ENCODE measurements around the gene LRRC8A.
"Not testable (repeated sequence)": the region's sequence is repeated elsewhere in the genome, so short reads cannot be mapped to it uniquely, and the experiment has no call there.

The LRRC8A gene

DNA sequence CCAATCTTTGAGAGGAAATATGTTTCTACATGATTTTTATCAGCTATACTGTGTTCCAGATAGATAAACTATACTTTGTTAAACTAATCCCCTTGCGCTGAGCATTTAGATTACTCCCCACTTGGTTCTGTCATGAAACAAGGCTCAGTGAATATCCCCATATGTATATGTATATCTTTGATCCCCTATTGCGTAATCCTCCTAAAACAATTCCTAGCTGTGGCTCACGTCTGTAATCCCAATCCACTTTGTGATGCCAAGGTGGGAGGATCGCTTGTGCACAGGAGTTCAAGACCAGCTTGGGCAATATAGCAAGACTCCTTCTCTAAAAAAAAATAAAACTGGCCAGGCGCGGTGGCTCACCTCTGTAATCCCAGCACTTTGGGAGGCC is 41.6 kb downstream of the LRRC8A start:
- DNase-seq, result no peak

DNA sequence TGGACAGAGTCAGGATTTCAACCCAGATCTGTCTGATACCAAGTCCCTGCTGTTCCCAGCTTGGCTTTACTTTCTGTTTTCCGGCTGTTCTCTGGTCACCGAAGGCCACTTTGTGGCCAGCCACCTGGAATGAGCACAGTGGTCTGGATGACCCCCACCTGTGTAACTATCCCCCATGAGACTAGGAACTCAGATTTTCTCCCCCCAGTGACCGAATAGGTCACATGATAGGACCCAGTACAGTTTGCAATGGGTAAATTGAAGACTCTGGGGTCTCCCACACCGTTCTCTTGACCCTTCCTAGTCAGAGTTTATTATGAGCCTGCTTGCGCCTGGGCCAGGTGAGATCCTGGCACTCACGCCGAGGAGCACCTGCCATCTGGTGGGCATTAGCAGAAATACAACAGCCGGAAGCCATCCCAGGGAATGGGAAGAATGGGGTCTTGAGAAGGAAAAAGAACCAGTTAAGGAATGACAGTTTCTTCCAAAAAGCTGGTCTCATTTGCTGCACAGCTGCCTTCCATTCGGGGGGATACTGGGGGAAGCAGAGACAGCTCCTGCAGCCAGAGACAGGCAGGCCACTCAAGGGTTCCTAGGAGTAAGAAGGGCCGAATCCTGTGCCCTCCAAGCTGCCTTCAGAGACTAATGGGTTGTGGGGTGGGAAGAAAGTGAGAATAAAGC is 45.9 kb downstream of the LRRC8A start:
- DNase-seq, result peak; percentile 0

DNA sequence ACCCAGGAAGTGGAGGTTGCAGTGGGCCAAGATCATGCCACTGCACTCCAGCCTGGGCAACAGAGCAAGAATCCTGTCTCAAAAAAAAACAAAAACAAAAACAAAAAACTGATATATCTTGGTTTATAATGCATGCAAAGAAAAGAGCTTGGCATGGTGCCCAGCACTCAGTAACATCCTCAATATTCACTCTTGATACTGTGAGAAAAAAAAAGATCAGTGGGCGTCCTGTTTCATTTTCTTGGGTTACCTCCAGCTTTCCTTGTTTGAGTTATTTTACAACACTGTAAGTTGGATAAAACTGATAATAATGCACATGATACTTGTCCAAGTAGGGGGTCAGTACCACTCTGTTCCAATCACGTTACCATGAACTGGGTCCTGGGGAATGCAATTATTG is 46.7 kb downstream of the LRRC8A start:
- no peak for DNase-seq

DNA sequence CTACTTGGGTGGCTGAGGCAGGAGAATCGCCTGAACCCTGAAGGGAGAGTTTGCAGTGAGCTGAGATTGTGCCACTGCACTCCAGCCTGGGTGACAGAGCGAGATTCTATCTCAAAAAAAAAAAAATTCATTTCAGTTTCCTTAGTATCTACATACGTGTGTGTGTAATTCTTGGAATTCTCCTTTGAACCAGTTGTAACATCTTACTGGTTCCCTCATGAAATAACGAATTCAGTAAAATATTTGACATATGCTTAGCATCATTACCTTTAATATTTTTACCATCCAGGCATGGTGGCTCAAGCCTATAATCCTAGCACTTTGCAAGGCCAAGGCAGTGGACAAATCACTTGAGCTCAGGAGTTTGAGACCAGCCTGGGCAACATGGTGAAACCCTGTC is 47.6 kb downstream of the LRRC8A start:
- no peak for DNase-seq

DNA sequence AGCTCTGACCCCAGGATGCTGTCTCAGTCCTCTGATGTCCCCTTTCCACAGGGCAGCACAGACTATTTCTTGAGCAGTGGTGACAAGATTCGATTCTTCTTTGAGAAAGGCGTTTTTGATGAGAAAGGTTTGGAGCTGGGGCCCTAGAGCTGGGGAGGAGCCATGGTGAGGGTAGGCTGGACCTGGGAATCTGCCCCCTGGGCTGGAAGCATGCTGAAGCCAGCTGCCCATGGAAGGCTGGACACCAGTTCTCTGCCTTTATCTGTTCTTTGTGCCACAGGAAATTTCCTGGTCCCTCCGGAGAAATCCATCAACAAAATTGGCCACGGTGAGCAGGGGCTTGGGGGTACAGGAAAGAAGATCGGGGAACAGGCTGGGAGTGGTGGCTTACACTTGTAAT is 51.8 kb downstream of the LRRC8A start:
- DNase-seq, result no peak

DNA sequence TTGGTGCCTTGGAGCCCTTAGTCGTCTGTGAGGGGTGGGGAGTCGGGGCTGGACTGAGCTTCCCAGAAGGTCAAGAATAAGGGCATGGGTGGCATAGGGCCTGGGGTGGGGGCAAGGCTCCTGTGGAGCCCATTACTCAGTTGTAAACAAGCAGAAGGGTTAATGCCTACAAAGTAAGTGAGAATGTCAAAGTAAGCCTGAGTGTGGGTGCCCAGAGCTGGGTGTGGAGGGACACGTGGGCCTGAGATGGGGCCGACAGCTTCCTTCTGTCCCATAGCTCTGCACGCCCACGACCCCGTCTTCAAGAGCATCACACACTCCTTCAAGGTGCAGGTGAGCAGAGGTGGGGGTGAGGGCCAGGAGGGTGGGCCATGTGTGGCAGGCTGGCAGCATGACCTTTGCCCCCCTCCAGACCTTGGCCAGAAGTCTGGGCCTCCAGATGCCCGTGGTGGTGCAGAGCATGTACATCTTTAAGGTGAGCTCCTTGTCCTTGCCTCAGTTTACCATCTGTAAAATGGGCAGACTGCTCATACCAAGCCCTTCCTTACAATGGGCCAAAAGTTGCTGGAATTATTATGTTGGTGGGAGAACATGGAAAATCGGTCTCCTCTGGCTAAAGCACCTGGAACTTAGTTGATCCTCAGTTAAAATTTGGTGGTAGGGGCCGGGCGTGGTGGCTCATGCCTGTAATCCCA is 54.4 kb downstream of the LRRC8A start:
- DNase-seq, result no peak

DNA sequence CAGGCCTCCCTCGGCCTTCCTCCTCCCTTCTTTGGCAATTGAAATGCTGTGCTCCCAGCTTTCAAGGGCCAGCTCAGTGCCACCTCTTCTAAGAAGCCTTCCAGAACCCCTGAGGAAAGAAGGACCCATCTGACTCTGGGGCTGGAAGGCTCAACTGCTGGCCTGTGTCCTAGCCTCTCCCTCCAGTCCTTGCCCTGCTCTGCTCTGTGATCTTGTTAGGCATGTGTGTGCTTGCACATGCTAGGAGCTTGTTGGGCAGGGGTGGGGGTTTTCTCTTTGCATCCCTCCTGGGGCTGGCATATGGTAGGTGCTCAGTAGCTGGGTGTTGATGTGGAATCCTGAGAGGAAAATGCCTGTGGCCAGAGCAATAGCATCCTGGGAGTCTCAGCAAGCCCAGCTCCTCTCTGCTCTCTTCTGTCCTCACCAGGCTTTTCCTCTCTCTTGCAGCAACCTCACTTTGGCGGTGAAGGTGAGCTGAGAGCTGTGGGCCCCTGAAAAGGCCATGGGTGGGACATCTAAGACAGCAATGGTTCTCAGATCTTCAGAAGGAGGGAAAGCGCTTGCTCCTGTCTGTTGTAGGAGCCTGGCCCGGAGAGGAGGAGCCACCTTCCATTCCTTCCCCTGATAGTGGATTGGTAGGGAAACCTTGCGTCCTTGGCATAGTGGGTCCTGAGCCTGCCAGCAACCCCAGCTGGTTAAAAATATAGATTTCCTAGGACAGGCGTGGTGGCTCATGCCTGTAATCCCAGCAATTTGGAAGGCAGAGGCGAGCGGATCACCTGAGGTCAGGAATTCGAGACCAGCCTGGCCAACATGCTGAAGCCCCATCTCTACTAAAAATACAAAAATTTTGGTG is 55.6 kb downstream of the LRRC8A start:
- no peak for DNase-seq

DNA sequence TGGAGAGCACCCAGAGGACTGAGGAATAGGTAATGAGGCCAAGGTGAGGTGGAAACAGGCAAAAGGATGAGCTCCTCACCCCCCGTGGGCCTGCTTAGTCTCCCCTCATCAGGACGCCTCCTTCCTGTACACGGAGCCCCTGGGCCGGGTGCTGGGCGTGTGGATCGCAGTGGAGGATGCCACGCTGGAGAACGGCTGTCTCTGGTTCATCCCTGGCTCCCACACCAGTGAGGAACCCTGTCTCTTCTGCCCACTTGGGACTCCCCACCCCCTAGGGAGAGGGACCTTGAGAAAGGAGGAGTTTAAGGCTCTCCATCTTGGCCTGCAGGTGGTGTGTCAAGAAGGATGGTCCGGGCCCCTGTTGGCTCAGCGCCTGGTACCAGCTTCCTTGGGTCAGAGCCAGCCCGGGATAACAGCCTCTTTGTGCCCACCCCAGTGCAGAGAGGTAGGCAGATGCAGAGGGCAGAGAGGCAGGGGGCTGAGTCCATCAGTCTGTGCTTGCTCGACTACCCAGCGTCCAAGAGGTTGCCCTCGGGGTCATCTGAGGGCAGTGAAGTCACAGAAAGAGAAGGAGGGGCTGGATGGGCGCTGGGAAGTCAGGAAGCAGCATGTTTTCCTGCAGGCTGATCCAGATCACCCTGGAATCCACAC is 58.5 kb downstream of the LRRC8A start:
- no peak for DNase-seq

DNA sequence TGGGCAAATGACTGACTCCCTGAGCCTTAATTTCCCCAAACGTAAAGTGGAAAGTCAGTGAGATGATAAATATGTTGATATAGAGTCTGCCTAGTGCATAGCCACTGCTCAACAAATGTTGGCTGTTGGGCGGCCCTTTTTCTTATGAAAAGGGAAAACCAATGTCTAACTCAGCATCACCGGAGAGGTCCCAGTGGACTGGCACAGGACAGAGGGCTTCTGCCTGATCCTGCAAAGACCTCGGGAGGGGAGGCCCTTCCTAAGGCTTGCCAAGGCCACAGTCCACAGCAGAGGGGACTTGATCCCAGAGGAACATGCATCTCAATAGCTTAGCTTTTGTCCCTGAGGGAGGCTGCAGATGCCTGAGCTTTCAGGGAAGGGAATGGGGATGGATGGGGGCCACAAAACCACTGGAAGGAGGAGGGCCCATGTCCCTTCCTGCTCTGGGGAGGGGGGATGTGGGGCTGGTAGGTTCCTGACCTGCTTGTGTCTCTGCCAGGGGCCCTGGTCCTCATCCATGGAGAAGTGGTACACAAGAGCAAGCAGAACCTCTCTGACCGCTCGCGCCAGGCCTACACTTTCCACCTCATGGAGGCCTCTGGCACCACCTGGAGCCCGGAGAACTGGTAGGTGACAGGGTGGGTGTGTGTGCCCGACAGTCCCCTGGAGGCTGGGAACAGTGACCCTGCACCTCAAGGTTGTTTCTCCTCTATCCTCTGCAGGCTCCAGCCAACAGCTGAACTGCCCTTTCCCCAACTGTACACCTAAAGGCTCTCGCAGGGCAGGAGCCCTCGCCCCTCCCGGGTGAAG is 59.2 kb downstream of the LRRC8A start:
- no peak for DNase-seq

DNA sequence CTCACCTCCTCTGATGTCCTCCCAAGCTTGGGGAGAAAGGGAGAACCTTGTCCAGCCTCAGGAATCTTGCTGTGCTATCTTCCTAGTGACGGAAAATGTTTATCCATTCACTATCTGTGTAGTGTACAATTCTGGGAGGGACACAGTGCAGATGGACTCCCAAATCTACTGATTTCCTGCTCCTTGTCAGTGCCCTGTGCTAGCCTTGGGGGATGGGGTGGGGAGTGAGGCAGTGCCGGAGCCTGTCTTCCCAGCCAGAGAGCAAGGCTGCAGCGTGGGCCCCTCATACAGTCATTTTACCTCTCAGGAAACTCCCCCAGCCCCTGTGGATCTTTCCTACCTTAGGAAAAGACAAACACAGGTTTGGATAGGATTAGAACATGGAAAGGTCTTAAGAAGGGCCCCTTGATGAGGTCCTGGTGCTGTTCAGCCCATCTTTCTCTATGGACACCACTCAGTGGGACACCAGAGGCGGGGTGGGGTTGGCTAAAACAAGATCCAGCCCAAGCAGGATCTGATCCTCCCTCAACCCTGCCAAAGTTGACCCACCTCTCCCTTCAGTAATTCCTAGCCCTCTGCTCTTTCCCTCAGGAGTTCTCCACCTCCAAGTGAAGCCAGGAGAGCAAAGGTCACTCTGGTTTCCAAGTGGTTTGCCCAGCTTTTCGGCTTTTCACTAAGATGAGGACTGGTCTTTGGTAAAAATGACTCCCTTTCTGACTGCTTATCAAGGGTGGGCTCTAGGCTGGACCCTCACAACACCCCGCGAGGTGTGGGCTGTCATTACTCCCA is 62.1 kb downstream of the LRRC8A start:
- DNase-seq, result no peak

DNA sequence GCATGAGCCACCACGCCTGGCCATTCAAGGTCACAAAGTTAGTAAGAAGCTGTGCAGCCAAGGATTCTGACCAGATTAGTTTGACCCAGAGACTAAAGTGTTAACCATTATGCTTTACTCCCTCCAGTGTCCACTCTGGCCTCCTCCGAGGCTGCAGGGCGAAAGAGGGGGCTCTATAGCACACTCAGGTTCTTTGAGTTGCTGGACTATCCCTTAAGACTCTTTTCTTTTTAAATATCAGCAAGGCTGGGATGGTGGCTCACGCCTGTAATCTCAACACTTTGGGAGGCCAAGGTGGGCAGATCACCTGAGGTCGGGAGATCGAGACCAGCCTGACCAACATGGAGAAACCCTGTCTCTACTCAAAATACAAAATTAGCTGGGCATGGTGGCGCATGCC is 63.0 kb downstream of the LRRC8A start:
- DNase-seq, result not testable (repeated sequence)

DNA sequence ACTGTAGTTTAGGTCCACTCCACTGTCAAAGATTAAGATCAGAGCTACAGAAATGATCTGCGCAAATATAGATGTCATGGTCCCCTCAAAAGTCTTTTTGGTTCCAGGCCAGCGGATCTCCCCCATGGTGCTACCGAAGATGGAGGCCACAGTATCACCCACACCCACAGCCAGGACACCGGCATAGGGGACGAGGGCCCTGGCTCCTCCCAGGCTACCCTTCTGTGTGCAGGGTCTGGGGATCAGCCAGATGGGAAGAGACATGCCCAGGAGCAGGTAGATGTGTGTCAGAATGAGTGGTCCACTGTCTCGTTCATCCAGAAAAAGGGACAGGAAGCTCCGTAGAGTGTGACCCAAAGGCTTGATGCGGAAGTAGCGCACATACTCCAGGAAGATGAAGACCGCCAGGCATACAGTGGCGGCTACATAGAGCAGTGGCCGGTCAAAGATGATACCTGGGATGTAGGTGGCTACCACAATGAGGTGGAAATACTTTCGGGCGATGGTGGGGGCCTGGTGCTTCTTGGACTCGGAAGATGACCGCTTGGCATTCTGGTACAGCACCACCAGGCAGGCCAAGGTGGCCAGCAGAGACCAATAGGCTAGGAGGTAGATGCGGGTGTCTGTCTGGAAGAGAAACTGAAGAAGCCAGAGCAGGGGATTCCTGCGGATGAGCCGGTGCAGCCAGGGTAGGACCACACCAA is 64.0 kb downstream of the LRRC8A start:
- no peak for DNase-seq

DNA sequence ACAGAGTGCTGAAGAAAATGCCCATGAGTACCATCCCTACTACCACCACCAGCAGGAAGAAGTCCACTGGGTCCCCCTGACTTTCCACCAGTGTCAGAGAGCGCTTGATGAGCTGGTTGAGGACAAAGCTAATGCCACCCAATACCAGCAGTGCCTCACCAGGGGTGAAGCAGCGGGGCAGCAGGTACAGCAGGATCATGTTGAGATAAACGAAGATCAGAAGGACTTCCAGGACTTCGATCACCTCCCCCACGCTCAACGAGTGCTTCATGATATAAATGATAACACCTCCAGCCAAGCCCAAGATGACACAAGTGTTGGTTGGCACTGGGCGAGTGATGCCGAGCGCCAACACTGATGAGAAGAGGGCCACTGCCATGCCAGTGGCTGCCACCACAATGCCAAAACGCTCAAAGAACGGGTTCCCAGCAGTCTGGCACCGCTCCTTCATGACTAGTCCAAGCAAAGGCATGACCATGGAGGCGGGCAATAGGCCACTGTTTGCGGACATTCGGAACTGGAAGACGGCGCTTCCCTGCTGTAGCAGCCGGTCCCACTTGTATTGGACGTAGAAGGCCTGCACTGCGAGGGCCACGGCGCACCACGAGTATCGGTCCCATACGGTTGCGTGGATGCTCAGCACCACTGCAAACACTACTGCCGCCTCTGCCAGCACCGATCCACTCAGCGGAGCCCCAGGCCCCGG is 64.8 kb downstream of the LRRC8A start:
- DNase-seq, result no peak

DNA sequence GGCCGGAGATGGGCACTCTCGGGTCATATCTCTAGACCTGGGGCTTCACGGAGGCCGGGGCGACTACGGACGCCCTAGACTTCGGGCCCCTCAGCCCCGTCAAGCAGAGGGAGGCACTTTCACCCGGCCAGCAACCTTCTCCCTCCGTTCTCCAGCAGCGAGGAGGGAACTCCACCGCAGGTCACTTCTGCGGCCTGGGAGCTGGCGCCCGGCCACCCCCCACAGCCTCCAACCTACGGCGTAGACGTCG is 65.3 kb downstream of the LRRC8A start:
- DNase-seq, result no peak

DNA sequence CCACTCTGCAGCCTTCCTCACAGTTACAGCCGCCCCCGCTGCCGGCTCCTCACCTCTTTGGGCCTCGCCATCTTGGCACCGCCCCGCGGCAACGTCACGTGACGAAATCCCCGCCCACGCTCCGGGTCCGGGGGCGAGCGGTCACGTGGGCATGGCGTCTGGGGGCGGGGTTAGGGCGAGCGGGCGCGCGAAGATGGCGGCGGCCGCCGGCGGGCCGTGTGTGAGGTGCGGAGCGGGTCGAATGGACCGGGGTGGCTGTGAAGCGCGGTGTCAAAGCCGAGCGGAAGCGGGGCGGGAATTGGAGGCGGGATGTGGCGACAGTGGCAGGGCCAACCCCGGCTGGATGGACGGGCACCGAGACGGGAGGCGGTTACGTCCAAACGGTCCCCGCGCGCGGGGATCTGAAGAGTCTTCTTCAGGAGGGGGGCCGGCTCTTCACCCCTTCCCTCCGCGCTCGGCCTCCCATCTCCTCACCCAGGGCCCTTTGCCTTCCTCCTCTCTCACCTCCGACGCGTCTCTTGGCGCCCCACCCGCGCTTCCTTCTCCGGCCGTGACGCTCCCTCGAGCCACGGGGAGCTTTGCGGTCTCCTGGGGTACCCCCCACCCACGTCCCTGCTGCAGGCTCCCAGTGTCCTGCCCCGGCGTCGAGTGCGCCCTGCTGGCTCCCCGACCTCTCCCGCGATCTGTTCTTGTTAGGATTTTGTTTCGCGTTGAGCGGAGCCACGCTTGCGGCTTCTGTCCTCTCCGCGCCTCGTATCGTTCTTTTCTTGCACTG is 65.8 kb downstream of the LRRC8A start, which contains the start of the genes DOLK and NUP188:
Gene DOLK (minus strand): TSS at position 77 of the 775 bp plus-strand sequence. CDS start 300 bp downstream, outside the sequence.
Gene NUP188 (plus strand): TSS at position 173 of the 775 bp plus-strand sequence. CDS start 21 bp downstream, at position 194.
- peak; percentile 63 for DNase-seq

DNA sequence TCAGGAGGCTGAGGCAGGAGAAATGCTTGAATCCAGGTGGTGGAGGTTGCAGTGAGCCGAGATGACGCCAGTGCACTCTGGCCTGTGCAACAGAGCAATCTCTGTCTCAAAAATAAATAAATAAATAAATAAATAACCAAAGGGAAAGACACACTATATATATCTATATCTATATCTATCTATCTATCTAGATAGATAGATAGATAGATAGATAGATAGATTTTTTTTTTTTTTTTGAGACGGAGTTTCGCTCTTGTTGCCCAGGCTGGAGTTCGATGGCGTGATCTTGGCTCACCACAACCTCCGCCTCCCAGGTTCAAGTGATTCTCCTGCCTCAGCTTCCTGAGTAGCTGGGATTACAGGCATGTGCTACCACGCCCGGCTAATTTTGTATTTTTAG is 79.5 kb downstream of the LRRC8A start:
- not testable (repeated sequence) for DNase-seq
